GM12878 (cell line): ENCODE data around the gene PAX9. TPM values are rescaled to one million over a fixed set of nuclear protein-coding genes. Genes with fewer than 3 reads are reported as not detected.

Experiments
- ATAC-seq: fragments of 200-7000 bp; cut with Tn5 transposase; 3 replicates; pipeline ENCODE4 v1.9.1; 2020; ENCODE audit warnings: mild to moderate bottlenecking, moderate library complexity
- BruUV-seq: library from RNA; stranded (reverse); fragments of 400-500 nt; replicated peaks from 2 replicates; lab custom pipeline; 2021; lab: Mats Ljungman, UMichigan
- CTCF ChIA-PET: fragments of 300-600 bp; sonication (Branson Sonifier 250); formaldehyde crosslinking; extraction: SDS; loops from one replicate; lab custom pipeline; 2021; ENCODE audit warnings: inconsistent platforms; lab: Yijun Ruan, JAX
- POLR2A ChIA-PET: fragments of 350-600 bp; formaldehyde crosslinking; extraction: SDS; loops from one replicate; lab custom pipeline; 2021; ENCODE audit warnings: inconsistent platforms; lab: Charles Lee
- RAD21 ChIA-PET: fragments of 300-600 bp; sonication (Branson Sonifier 250); formaldehyde crosslinking; loops from one replicate; lab custom pipeline; 2023; ENCODE audit warnings: antibody characterized with exemption; ENCODE audit not compliant: unreplicated experiment; lab: Charles Lee
- SMC1A ChIA-PET: fragments of 300-600 bp; sonication (Branson Sonifier 250); formaldehyde crosslinking; loops from one replicate; lab custom pipeline; 2023; ENCODE audit not compliant: unreplicated experiment, uncharacterized antibody; lab: Charles Lee
- DNase-seq: peaks from one replicate; pipeline ENCODE4 v3.0.0-alpha.2; 2011; ENCODE audit warnings: low read depth, low spot score
- FAIRE-seq: peaks from 3 replicates; lab custom pipeline; 2011; peaks lifted over from hg19 to GRCh38; lab: Jason Lieb, UNC
- H2AFZ ChIP-seq: 2 replicates; pipeline ENCODE4 v1.6.0; 2011; ENCODE audit warnings: low read depth, low read length, control low read depth; ENCODE audit not compliant: control insufficient read depth
- H3K27ac ChIP-seq: 2 replicates; pipeline ENCODE4 v1.5.1; 2011; ENCODE audit warnings: control low read depth; ENCODE audit not compliant: control insufficient read depth, insufficient read depth
- H3K27me3 ChIP-seq, 2 experiments: replicated peaks in 1 of 2; 2 replicates each; pipeline versions ENCODE4 v1.6.0 to v1.6.1; 2011; ENCODE audit warnings: low read length in 1 of 2; ENCODE audit not compliant: control insufficient read depth in 2 of 2, insufficient read depth in 2 of 2
- H3K36me3 ChIP-seq, 2 experiments: 2 replicates each; pipeline ENCODE4 v1.5.1; 2011; ENCODE audit warnings: low read length in 1 of 2; ENCODE audit not compliant: control insufficient read depth in 2 of 2, insufficient read depth in 2 of 2
- H3K4me1 ChIP-seq: 2 replicates; pipeline ENCODE4 v1.6.1; 2011; ENCODE audit warnings: mild to moderate bottlenecking, low read length, moderate library complexity, mixed read lengths; ENCODE audit not compliant: control insufficient read depth, insufficient read depth
- H3K4me2 ChIP-seq: 2 replicates; pipeline ENCODE4 v1.6.0; 2011; ENCODE audit warnings: control low read depth; ENCODE audit not compliant: control insufficient read depth, insufficient read depth
- H3K4me3 ChIP-seq: fragments of 200-600 bp; sonication (generic); 2 replicates; pipeline ENCODE4 v1.5.1; 2016
- H3K79me2 ChIP-seq: 2 replicates; pipeline ENCODE4 v1.6.0; 2011; ENCODE audit warnings: low read length; ENCODE audit not compliant: control insufficient read depth, insufficient read depth
- H3K9ac ChIP-seq: 2 replicates; pipeline ENCODE4 v1.8.0; 2011; ENCODE audit warnings: low read length, control low read depth, mixed read lengths; ENCODE audit not compliant: control insufficient read depth, insufficient read depth
- H3K9me3 ChIP-seq: replicated peaks from 3 replicates; pipeline ENCODE4 v1.5.1; 2011; ENCODE audit warnings: mild to moderate bottlenecking, low read length; ENCODE audit not compliant: control insufficient read depth, insufficient read depth
- H4K20me1 ChIP-seq: 2 replicates; pipeline ENCODE4 v1.6.0; 2011; ENCODE audit not compliant: control insufficient read depth, insufficient read depth
- ASH2L ChIP-seq: fragments of 300-600, 200-600 bp; sonication (generic); IDR thresholded peaks from 2 replicates; pipeline ENCODE4 v1.6.1; 2017; ENCODE audit warnings: low read depth, mild to moderate bottlenecking, borderline replicate concordance
- HCFC1 ChIP-seq: fragments of 150-350 bp; IDR thresholded peaks from 2 replicates; pipeline ENCODE4 v1.6.1; 2014; ENCODE audit warnings: low read length
- HDAC6 ChIP-seq: fragments of 200-600 bp; sonication (generic); IDR thresholded peaks from one replicate; pipeline ENCODE4 v1.8.0; 2017; ENCODE audit warnings: antibody characterized with exemption; ENCODE audit not compliant: unreplicated experiment
- MYB ChIP-seq: fragments of 150-350 bp; IDR thresholded peaks from 2 replicates; pipeline ENCODE4 v1.6.1; 2014; ENCODE audit warnings: mild to moderate bottlenecking, low read depth, low read length, borderline replicate concordance
- POLR2A ChIP-seq: IDR thresholded peaks from 2 replicates; pipeline ENCODE4 v1.6.1; 2011; ENCODE audit warnings: low read depth, mild to moderate bottlenecking, low read length
- RUNX3 ChIP-seq: IDR thresholded peaks from 2 replicates; pipeline ENCODE4 v1.6.1; 2012; ENCODE audit warnings: low read length, inconsistent platforms
- SIN3A ChIP-seq: IDR thresholded peaks from 2 replicates; pipeline ENCODE4 v1.6.1; 2012; ENCODE audit warnings: low read depth, low read length, improper control_type of control experiment
- SUPT20H ChIP-seq: IDR thresholded peaks from 2 replicates; pipeline ENCODE4 v1.6.1; 2011; ENCODE audit warnings: low read depth, mild to moderate bottlenecking, low read length, moderate library complexity, borderline replicate concordance; ENCODE audit not compliant: control insufficient read depth
- ZNF384 ChIP-seq: IDR thresholded peaks from 2 replicates; pipeline ENCODE4 v1.6.1; 2012; ENCODE audit warnings: low read depth, mild to moderate bottlenecking, low read length, improper control_type of control experiment, borderline replicate concordance
- WGBS: methylation state at CpG from one replicate; pipeline ENCODE4 v1.1.6; 2016; ENCODE audit warnings: low lambda C conversion rate; ENCODE audit not compliant: insufficient replicate concordance, insufficient coverage; ENCODE audit errors: missing lambda C conversion rate; 5-methylcytosine and 5-hydroxymethylcytosine counted together
- in situ Hi-C: fragments of 300-500 bp; cut with MboI; formaldehyde crosslinking; loops from 9 replicates; pipeline ENCODE4 v1.14.3; 2018; ENCODE audit warnings: mixed read lengths
- intact Hi-C: fragments of 100-400 bp; cut with micrococcal nuclease; formaldehyde crosslinking; loops from one replicate; pipeline ENCODE4 v1.14.2; 2022; ENCODE audit not compliant: unreplicated experiment
- polyA plus RNA-seq, 11 experiments: library from polyadenylated mRNA; depleted of rRNA in 4 of 11; unstranded in 6 of 11; stranded (reverse) in 5 of 11; fragments of >200 nt; fragmentation: Nextera tagmentation in 4 of 11; fragmentation: Illumina TruSeq in 1 of 11; extraction: Ambion mirVana in 4 of 11; extraction: Trizol in 1 of 11; gene quantifications; 1 replicate in 1 of 11; 2 replicates in 10 of 11; pipeline versions ENCODE4 v1.2.1 to v1.2.3, GENCODE V29; 2011 to 2016; ENCODE audit warnings: inconsistent platforms in 2 of 11, missing spikeins in 2 of 11, low read depth in 1 of 11
- total RNA-seq, 4 experiments: library from RNA; depleted of rRNA in 3 of 4; stranded (reverse); fragments of >200 nt in 3 of 4; fragmentation: Illumina TruSeq in 1 of 4; extraction: Trizol in 1 of 4; gene quantifications; 2 replicates each; pipeline versions ENCODE4 v1.2.1 to v1.2.3, GENCODE V29; 2013 to 2021
- TF ChIP-seq, protein P1 (sequence below): IDR thresholded peaks from 2 replicates; pipeline ENCODE4 v1.6.1; 2011; ENCODE audit warnings: mild to moderate bottlenecking, low read depth, low read length, moderate library complexity; ENCODE audit not compliant: insufficient replicate concordance
- TF ChIP-seq, protein P2 (sequence below): fragments of 450-650 bp; IDR thresholded peaks from 2 replicates; pipeline ENCODE4 v1.6.1; 2017; ENCODE audit warnings: mild to moderate bottlenecking, moderate library complexity
- TF ChIP-seq, protein P3 (sequence below): fragments of 450-650 bp; conservative IDR thresholded peaks from 2 replicates; pipeline ENCODE4 v1.6.1; 2017; ENCODE audit warnings: mild to moderate bottlenecking, moderate library complexity
- TF ChIP-seq, protein P4 (sequence below): fragments of 450-650 bp; IDR thresholded peaks from 2 replicates; pipeline ENCODE4 v1.6.1; 2018; ENCODE audit warnings: borderline replicate concordance, mild to moderate bottlenecking; ENCODE audit not compliant: partially characterized antibody

PAX9 gene
- total and polyA plus RNA-seq, 10 of the 15 experiments (the other 5 are each of a cell fraction or from before 2014, with no cell fraction given) = 0.03 to 8.2 (median 0.09) TPM; not detected in 3

DNA sequence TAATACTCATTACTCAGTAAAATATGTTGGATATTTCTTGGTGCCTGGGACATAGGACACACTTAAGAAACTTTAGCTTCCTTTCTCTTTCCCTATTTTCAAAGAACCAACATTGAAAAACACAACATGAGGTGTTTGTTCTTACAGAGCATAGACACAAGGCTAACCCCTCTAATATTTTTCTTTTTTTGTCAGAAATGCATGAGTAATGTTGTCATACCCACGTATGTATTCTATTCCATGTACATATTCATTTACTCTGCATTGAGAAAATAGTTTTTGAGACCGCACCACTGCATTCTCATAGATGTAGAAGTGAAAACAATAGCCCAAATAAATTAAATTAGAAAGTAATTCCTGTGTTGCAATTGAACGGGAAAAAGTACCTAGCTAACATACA lies 13.0 kb downstream of the PAX9 start:
- intact Hi-C loops (no loop called here), in situ Hi-C loops (no loop called here)
- no peaks in the 10 kb centered on the region for H3K27me3 ChIP-seq
- no peak overlapping the region for H3K9ac ChIP-seq
- no peak for FAIRE-seq
- DNase-seq = no peak
- ChIA-PET SMC1A (no interaction called here), POLR2A (no interaction called here), RAD21 (no interaction called here), CTCF (no interaction called here)
- H3K4me2 ChIP-seq = no peak overlapping the region
- H3K27ac ChIP-seq = no peak overlapping the region
- H3K4me1 ChIP-seq = no peaks in the 10 kb centered on the region
- no peaks in the 10 kb centered on the region for H3K9me3 ChIP-seq
- no TSS peak for BruUV-seq
- H3K4me3 ChIP-seq = no peak overlapping the region
- H3K36me3 ChIP-seq = no peaks in the 10 kb centered on the region
- H3K79me2 ChIP-seq = no peaks in the 10 kb centered on the region
- ATAC-seq = no peak
- WGBS = 55% methylated on average over 3 of the region's 3 CpGs
- H4K20me1 ChIP-seq = no peaks in the 10 kb centered on the region
- no peak overlapping the region for H2AFZ ChIP-seq
- TF ChIP-seq ZNF384 = no peak
- no peak for TF ChIP-seq ASH2L
- TF ChIP-seq, protein P1, sequence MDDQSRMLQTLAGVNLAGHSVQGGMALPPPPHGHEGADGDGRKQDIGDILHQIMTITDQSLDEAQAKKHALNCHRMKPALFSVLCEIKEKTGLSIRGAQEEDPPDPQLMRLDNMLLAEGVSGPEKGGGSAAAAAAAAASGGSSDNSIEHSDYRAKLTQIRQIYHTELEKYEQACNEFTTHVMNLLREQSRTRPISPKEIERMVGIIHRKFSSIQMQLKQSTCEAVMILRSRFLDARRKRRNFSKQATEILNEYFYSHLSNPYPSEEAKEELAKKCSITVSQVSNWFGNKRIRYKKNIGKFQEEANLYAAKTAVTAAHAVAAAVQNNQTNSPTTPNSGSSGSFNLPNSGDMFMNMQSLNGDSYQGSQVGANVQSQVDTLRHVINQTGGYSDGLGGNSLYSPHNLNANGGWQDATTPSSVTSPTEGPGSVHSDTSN = no peak
- TF ChIP-seq, protein P2, sequence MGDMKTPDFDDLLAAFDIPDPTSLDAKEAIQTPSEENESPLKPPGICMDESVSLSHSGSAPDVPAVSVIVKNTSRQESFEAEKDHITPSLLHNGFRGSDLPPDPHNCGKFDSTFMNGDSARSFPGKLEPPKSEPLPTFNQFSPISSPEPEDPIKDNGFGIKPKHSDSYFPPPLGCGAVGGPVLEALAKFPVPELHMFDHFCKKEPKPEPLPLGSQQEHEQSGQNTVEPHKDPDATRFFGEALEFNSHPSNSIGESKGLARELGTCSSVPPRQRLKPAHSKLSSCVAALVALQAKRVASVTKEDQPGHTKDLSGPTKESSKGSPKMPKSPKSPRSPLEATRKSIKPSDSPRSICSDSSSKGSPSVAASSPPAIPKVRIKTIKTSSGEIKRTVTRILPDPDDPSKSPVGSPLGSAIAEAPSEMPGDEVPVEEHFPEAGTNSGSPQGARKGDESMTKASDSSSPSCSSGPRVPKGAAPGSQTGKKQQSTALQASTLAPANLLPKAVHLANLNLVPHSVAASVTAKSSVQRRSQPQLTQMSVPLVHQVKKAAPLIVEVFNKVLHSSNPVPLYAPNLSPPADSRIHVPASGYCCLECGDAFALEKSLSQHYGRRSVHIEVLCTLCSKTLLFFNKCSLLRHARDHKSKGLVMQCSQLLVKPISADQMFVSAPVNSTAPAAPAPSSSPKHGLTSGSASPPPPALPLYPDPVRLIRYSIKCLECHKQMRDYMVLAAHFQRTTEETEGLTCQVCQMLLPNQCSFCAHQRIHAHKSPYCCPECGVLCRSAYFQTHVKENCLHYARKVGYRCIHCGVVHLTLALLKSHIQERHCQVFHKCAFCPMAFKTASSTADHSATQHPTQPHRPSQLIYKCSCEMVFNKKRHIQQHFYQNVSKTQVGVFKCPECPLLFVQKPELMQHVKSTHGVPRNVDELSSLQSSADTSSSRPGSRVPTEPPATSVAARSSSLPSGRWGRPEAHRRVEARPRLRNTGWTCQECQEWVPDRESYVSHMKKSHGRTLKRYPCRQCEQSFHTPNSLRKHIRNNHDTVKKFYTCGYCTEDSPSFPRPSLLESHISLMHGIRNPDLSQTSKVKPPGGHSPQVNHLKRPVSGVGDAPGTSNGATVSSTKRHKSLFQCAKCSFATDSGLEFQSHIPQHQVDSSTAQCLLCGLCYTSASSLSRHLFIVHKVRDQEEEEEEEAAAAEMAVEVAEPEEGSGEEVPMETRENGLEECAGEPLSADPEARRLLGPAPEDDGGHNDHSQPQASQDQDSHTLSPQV = no peak
- TF ChIP-seq MYB = no peak
- TF ChIP-seq, protein P3, sequence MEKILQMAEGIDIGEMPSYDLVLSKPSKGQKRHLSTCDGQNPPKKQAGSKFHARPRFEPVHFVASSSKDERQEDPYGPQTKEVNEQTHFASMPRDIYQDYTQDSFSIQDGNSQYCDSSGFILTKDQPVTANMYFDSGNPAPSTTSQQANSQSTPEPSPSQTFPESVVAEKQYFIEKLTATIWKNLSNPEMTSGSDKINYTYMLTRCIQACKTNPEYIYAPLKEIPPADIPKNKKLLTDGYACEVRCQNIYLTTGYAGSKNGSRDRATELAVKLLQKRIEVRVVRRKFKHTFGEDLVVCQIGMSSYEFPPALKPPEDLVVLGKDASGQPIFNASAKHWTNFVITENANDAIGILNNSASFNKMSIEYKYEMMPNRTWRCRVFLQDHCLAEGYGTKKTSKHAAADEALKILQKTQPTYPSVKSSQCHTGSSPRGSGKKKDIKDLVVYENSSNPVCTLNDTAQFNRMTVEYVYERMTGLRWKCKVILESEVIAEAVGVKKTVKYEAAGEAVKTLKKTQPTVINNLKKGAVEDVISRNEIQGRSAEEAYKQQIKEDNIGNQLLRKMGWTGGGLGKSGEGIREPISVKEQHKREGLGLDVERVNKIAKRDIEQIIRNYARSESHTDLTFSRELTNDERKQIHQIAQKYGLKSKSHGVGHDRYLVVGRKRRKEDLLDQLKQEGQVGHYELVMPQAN = no peak
- TF ChIP-seq HDAC6 = no peak
- no peak for TF ChIP-seq POLR2A
- TF ChIP-seq, protein P4, sequence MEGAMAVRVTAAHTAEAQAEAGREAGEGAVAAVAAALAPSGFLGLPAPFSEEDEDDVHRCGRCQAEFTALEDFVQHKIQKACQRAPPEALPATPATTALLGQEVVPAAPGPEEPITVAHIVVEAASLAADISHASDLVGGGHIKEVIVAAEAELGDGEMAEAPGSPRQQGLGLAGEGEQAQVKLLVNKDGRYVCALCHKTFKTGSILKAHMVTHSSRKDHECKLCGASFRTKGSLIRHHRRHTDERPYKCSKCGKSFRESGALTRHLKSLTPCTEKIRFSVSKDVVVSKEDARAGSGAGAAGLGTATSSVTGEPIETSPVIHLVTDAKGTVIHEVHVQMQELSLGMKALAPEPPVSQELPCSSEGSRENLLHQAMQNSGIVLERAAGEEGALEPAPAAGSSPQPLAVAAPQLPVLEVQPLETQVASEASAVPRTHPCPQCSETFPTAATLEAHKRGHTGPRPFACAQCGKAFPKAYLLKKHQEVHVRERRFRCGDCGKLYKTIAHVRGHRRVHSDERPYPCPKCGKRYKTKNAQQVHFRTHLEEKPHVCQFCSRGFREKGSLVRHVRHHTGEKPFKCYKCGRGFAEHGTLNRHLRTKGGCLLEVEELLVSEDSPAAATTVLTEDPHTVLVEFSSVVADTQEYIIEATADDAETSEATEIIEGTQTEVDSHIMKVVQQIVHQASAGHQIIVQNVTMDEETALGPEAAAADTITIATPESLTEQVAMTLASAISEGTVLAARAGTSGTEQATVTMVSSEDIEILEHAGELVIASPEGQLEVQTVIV = no peak
- TF ChIP-seq RUNX3 = no peak
- TF ChIP-seq SUPT20H = no peak
- no peak for TF ChIP-seq SIN3A
- TF ChIP-seq HCFC1 = no peak
